Activated CD8-positive, alpha-beta memory T cell treated with anti-CD3 and anti-CD28 coated beads, Interleukin-2, amount 50 U/mL, for 4 hours (primary cell): ENCODE results near the gene NAA60.
"Not testable (repeated sequence)": the region's sequence is repeated elsewhere in the genome, so short reads cannot be mapped to it uniquely, and the experiment has no call there.

ENCODE experiments used
- DNase-seq: peaks from one replicate; pipeline ENCODE4 v3.0.0-alpha.2; 2020

The NAA60 gene

DNA sequence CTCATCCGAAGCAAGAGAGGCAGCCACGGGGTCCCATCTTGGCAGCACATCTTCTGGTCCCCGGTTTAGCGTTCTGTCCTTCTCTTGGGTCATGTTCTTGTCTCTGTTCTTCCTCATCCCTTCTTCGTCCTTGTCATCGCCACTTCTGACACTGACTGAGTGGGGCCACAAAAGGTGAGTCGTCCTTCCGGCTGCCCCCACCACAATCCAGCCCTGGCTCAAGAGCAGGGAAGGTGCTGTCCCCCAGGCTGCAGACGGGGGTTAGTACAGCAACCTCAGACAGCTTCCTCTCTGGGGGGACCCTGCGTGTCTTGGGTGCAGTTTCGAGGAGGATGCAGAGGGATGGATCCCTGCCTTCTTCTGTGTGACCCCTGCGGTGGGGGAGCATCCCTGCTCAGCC is 21.8 kb downstream of the NAA60 start:
- no peak for DNase-seq

GRCh38 chr16:3465911-3466584 is 22.6 kb downstream of the NAA60 start:
- no peak for DNase-seq

- no peak for DNase-seq
Measured at GRCh38 chr16:3467182-3467581, 23.7 kb downstream of the NAA60 start.

- DNase-seq = no peak
Measured at GRCh38 chr16:3467921-3468320, 24.4 kb downstream of the NAA60 start.

GRCh38 chr16:3468501-3468900 is 25.0 kb downstream of the NAA60 start:
- no peak for DNase-seq

- DNase-seq = no peak
Measured at GRCh38 chr16:3469736-3470135, 26.3 kb downstream of the NAA60 start.

- no peak for DNase-seq
Measured at GRCh38 chr16:3470723-3471122, 27.2 kb downstream of the NAA60 start.

DNA sequence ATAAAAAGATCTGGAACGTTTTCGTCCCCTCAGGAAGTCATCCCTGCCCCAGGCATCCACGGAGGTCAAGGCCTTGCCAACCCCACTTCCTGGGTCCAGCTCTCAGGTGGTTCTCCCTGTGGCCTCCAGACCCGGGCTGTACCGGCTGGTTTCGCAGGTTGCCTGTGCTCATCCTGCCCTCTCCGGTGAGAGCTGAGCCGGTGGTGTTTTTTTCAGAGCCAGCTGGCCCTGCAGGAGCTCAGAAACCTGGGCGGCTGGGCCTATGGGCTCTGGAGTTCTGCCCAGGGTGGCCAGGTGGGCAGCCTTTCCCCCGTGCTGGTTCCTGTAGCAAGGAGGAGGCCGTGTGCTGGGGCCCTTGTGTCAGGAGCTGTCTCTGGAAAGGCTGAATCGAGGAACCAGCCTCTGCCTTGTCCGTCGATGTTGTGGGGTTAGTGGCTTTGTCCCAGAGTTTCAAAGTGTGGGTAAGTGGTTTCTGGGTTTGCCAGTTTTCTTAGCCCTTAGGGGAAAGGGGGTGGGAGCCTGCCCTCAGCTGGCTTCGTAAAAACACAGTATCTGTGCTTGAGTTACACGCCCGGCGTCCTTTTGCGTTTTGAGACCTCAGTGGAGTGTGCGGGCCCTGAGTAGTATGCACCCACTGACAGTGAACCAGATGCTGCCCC is 28.2 kb downstream of the NAA60 start:
- no peak for DNase-seq

DNA sequence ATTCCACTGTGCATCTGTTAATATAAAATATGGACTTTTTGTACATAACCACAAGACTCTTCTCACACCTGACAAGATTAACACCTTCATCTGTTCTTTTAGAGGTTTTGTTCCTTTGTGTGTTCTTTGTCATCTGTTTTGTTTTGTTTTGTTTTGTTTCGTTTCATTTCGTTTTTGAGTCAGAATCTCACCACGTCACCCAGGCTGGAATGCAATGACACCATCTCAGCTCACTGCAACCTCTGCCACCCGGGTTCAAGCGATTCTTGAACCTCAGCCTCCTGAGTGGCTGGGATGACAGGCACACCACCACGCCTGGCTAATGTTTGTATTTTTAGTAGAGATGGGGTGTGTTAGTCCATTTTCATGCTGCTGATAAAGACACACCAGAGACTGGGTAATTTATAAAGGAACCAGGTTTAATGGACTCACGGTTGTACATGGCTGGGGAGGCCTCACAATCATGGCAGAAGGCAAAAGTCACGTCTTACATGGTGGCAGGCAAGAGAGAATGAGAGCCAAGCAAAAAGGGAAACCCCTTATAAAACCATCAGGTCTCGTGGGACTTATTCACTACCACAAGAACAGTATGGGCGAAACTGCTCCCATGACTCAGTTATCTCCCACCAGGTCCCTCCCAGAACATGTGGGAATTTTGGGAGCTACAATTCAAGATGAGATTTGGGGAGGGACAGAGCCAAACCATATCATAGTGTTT is 29.6 kb downstream of the NAA60 start:
- DNase-seq = no peak

GRCh38 chr16:3473596-3473943 is 30.1 kb downstream of the NAA60 start:
- DNase-seq = not testable (repeated sequence)

DNA sequence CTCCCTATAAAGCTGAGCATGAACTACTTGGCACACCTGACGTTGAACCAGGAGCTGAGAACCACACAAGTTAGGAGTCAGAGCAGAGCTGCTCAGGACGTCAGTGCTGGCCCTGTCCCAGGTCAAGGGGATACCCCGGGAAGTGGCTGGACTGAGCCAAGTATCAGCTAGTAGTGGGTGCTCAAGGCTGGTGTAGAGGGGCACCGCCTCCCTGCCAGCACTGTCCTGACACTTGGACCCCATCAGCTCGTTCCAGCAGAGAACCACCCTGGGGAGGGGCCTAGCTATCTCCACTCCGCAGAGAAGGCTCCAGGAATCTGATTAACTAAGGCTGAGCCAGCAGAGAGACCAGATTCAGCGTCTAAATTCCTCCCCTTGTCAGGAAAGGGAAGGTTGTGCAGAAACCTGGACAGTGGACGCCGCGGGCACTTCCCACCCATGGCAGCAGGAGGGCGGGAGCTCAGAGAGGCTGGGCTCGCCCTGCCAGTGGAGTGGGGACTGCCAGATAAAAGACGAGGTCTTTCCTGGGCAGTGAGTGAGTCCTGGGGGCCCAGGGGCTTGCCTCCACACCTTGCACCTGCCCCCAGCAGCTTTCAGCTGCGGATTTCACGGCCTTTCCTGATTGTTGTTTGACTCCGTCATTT is 30.8 kb downstream of the NAA60 start:
- no peak for DNase-seq

DNA sequence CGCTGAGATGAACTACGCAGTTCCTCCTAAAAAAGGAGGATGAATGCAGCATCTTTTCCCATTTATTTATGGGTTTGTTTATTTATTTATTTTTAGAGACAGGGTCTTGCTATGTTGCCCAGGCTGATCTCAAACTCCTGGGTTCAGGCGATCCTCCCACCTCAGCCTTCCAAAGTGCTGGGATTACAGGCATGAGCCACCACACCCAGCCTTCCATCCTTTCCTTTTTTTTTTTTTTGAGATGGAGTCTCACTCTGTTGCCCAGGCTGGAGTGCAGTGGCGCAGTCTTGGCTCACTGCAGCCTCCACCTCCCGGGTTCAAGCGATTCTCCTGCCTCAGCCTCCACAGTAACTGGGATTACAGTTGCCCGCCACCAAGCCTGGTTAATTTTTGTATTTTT is 31.4 kb downstream of the NAA60 start:
- DNase-seq = not testable (repeated sequence)

GRCh38 chr16:3475604-3476375 is 32.3 kb downstream of the NAA60 start:
- no peak for DNase-seq

DNA sequence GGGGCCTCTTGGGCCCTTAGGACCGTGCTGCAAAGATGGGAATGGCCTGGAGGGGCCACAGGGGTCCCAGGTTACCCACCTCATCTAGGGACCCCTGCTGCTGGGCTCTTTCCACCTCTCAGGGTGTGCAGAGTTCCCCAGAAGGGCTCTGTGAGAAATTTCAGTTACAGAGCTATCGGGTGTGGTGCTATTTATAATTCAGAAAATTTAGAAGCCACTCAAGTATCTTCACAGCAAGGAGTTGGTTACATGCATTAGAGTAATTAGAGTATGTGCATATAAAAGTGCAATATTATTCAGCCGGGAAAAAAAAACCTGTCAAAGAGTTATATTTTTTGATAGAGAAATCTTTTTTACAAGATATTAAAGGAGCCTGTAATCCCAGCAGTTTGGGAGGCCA is 32.9 kb downstream of the NAA60 start:
- DNase-seq = no peak

DNA sequence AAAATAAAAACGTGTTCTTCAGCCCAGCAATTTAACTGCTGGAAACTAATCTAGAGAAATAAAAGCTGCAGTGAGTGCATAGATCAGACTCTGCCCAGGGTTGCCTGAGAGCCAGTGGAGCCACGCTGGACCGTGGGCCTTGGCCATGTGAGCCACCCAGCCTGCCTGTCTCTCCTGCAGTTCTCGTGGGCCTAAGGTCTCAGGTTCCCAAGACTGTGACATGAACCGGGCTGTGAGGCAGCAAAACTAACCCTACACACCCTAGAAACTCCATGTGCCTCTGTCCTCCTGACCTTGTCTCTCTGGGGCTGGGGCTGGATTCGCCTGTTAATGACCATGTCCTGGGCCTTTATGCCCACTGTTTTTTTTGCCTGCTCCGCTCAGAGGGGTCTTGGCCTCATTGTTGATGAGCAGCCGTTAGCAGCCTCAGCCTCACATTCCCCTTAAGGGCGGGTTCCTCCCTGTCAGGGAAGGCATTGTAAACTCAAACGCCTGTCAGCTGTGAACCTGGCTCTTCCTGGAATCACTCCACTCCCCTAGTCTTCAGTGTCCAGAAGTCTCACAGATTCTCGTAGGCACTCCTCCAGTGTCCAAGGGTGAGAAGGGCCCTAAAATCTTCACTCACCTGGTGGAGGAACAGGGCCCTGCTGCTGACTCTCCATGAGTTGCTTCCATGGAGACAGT is 34.9 kb downstream of the NAA60 start:
- DNase-seq = no peak

DNA sequence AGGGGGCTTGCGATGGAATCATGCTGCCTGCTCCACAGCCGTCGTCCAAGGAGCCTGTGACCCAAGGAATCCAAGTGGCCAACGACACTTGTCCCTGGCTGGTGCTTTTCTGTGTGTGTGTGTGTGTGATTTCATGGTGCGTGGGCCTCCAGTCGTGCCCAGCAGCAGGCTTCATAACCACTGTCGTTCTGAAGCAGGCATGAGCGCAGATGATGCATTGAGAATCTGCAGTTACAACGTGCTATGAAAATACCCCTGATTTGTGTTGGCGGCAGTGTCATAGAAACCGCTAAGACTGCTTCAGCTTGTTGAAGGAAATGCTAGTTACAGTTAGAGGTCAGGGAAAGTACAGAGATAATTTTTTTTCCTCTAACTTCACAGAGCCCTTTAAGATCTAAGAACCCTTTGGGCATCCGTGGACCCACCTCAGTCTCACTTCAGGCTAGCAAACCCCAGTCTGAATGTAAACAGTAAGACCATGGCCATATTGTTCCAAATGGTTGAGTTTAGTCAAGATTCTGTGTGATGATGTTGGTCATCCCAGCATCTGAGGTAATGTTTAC is 36.3 kb downstream of the NAA60 start:
- no peak for DNase-seq

DNA sequence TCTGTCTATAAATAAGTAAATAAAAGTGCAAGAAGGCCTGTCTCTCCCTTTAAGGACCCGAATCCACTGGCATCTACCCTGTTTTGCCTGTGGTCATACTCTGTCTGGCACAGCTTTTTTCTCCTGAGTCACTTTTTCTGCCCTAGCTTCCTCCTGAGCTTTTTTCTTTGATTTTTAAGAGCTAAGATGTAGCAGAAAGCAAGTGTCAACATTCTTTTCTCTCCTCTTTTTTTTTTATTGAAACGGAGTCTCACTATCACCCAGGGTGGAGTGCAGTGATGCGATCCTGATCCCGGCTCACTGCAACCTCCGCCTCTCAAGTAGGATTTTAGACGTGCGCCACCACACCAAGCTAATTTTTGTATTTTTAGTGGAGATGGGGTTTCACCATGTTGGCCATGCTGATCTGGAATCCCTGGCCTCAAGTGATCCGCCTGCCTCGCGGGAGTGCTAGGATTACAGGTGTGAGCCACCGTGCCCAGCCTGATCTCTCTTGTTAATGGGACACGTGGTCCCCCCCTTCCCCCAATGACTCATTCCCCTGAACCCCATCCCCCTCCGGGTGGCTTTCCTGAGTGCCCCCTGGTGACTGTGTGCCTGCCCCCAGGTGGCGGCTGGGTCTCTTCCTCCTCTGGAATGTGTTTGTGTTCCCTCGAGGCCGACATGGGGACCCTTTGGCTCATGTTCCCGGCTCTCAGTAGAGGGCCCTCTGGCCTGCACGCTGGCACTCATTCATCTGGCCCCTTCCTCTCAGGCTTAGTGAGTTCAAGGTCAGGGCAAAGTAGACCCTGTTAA is 37.6 kb downstream of the NAA60 start:
- DNase-seq = no peak

- DNase-seq = no peak
Measured at GRCh38 chr16:3481696-3482658, 38.5 kb downstream of the NAA60 start.

- DNase-seq = no peak
Measured at GRCh38 chr16:3482659-3483241, 39.3 kb downstream of the NAA60 start.
